ENCODE results near the gene EPHA3. TPM values are rescaled to one million over a fixed set of nuclear protein-coding genes. Genes with fewer than 3 reads are reported as not detected.

EPHA3 gene
- total RNA-seq, 2 donors from 2014 or later = 1.3 to 6.0 TPM

DNA sequence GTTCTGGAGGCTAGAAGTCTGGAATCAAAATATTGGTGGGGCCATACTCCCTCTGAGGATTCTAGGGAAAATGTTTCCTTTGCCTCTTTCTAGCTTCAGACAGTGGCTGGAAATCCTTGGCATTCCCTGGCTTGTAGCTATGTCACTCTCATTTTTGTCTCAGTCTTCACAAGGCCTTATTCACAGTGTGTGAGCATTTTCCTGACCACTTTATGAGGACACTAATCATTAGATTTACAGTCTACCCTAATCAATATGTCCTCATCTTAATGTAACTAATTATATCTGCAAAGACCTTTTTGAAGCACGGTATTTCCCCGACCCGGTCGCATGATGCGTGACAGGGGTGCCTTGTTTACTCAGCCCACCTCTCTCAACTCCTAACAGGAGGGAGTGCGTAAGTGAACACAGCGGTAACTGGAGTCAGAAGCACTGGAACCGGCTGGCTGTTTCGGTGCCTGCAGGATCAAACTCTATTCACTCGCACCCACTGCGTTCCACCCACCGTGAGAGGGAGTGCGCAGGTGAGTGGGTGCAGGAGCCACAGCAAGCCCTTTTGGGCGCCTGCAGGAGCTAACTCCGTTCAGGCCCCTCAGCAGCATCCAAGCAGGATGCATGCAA, 155.0 kb downstream of the EPHA3 start:
- DNase-seq = no peak
- no peaks in the 10 kb centered on the region for H3K36me3 ChIP-seq (replicated peaks in 1 of 2; ENCODE audit: insufficient read depth in 1 of 2, low read depth in 2 of 2)

DNA sequence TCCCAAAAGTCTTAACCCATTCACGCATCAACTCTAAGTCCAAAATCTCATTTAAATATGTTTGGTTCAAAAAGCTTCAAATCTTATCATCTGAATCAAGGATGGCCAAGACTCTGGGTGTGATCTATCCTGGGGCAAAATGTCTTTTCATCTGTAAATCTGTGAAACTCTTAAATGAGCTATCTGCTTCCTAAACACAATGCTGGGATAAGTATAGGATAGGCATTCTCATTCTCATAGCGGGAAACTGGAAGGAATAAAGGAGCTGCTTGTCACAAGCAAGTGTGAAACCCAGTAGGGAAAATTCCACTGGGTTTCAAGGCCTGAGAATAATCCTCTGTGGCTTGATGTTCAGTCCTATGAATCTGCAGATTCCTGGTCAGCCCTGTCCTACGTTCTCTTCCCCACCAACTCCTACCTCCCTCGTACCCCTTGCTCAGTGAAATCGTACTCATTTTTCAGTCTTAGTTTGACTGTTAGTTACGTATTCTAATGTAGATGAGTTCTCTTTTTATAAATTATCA, 156.7 kb downstream of the EPHA3 start:
- DNase-seq (no peak), ATAC-seq (no peak)
- H3K9me3 ChIP-seq = no peaks in the 10 kb centered on the region
- no peak overlapping the region for H3K27ac ChIP-seq
- no peak overlapping the region for H3K4me3 ChIP-seq
- no peaks in the 10 kb centered on the region for H3K4me1 ChIP-seq
- intact Hi-C loops (cut with DNase I) = no loop called here
- no peak for TF ChIP-seq POLR2A (IDR thresholded peaks at IDR 0.05)
- TF ChIP-seq, protein P1, sequence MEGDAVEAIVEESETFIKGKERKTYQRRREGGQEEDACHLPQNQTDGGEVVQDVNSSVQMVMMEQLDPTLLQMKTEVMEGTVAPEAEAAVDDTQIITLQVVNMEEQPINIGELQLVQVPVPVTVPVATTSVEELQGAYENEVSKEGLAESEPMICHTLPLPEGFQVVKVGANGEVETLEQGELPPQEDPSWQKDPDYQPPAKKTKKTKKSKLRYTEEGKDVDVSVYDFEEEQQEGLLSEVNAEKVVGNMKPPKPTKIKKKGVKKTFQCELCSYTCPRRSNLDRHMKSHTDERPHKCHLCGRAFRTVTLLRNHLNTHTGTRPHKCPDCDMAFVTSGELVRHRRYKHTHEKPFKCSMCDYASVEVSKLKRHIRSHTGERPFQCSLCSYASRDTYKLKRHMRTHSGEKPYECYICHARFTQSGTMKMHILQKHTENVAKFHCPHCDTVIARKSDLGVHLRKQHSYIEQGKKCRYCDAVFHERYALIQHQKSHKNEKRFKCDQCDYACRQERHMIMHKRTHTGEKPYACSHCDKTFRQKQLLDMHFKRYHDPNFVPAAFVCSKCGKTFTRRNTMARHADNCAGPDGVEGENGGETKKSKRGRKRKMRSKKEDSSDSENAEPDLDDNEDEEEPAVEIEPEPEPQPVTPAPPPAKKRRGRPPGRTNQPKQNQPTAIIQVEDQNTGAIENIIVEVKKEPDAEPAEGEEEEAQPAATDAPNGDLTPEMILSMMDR (IDR thresholded peaks at IDR 0.05) = no peak
- WGBS, 2 donors = 73 to 82% methylated on average over 6 of the region's 6 CpGs
- no peaks in the 10 kb centered on the region for H3K36me3 ChIP-seq (replicated peaks in 1 of 2; ENCODE audit: insufficient read depth in 1 of 2, low read depth in 2 of 2)
- no peaks in the 10 kb centered on the region for H3K27me3 ChIP-seq

More for the DNA sequence above, 155.0 kb downstream of the EPHA3 start:
- 73 to 90% methylated on average over 15 of the region's 15 CpGs for WGBS, 2 donors
- Histone ChIP-seq H3K4me3 (no peak overlapping the region), H3K27ac (no peak overlapping the region), H3K9me3 (no peaks in the 10 kb centered on the region), H3K4me1 (no peaks in the 10 kb centered on the region), H3K27me3 (no peaks in the 10 kb centered on the region)
- TF ChIP-seq POLR2A (IDR thresholded peaks at IDR 0.05) = no peak
- TF ChIP-seq, protein P1 (IDR thresholded peaks at IDR 0.05) = no peak
- intact Hi-C loops (cut with DNase I) = no loop called here
- no peak for ATAC-seq

DNA sequence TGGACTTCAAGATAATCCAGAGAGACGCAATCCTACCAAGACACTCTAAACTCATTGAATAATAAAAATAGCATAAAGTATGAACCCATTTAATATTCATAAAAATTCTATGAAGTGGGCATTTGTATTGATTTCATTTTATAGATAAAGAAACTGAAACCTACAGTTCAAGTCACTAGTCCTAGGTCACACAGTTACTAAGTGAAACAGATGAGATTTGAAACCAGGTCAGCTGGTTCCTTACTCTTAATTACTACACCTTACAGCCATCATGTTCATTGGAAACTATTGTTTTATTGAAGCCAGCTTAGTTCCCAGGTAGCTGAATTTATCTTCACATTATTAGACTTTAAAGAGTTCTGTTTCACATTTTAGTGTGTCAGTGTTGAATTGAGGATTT, 158.7 kb downstream of the EPHA3 start:
- Histone ChIP-seq H3K27ac (no peak overlapping the region), H3K4me3 (no peak overlapping the region), H3K27me3 (no peaks in the 10 kb centered on the region), H3K9me3 (no peaks in the 10 kb centered on the region), H3K36me3 (replicated peaks in 1 of 2; ENCODE audit: insufficient read depth in 1 of 2, low read depth in 2 of 2) (no peaks in the 10 kb centered on the region), H3K4me1 (no peaks in the 10 kb centered on the region)
- intact Hi-C loops (cut with DNase I) = no loop called here
- 84% methylated on average over 1 of the region's 1 CpG for WGBS, 2 donors
- ATAC-seq = no peak
- no peak for DNase-seq
- TF ChIP-seq, protein P1 (IDR thresholded peaks at IDR 0.05) = no peak
- no peak for TF ChIP-seq POLR2A (IDR thresholded peaks at IDR 0.05)

DNA sequence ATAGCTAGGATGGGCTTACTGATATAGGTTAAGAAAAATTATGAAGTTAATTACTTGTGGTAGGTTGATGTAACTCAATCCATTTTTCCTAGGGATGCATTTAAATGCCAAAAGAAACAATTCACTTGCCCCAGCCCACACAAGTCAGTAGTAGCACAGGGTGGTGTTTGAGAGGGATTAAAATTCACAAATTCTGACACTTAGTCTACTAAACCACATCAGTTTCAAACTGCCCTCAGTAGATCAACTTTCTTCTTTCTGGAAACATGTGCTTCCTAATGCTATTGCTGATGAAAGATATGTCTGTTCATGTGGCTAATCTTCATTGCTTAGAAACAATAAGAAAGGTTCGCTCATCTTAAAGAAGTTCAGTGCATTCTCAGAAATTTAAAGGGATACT, 160.6 kb downstream of the EPHA3 start:
- H3K4me1 ChIP-seq = no peaks in the 10 kb centered on the region
- no peak for DNase-seq
- H3K27me3 ChIP-seq = no peaks in the 10 kb centered on the region
- 86 to 96% methylated on average over 1 of the region's 1 CpG for WGBS, 2 donors
- no peaks in the 10 kb centered on the region for H3K36me3 ChIP-seq (replicated peaks in 1 of 2; ENCODE audit: insufficient read depth in 1 of 2, low read depth in 2 of 2)
- TF ChIP-seq POLR2A (IDR thresholded peaks at IDR 0.05) = no peak
- TF ChIP-seq, protein P1 (IDR thresholded peaks at IDR 0.05) = no peak
- no peak for ATAC-seq
- no peak overlapping the region for H3K27ac ChIP-seq
- H3K9me3 ChIP-seq = no peaks in the 10 kb centered on the region
- H3K4me3 ChIP-seq = no peak overlapping the region
- intact Hi-C loops (cut with DNase I) = no loop called here

DNA sequence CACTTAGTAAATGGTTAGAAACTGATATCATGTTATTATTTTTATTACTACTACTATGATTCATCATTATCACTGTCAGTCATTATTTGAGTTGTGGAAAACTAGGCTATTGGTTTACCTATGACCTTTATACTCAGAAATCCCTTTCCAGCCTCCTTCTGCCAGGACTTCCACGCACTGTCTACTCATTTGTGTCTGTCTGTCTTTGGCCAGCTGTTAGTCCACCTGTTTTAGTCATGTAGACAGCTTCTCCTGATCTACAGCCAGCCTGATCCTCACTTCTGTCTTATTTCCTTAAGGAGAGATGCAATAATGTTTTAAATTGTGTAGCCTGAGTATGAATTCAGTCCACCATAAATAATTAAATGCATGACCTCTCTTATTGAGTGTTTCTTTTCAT, 162.8 kb downstream of the EPHA3 start:
- Histone ChIP-seq H3K36me3 (replicated peaks in 1 of 2; ENCODE audit: insufficient read depth in 1 of 2, low read depth in 2 of 2) (no peaks in the 10 kb centered on the region), H3K4me3 (no peak overlapping the region), H3K4me1 (no peaks in the 10 kb centered on the region), H3K27ac (no peak overlapping the region), H3K9me3 (no peaks in the 10 kb centered on the region), H3K27me3 (no peaks in the 10 kb centered on the region)
- TF ChIP-seq, protein P1 (IDR thresholded peaks at IDR 0.05) = no peak
- no peak for TF ChIP-seq POLR2A (IDR thresholded peaks at IDR 0.05)
- intact Hi-C loops (cut with DNase I) = no loop called here
- 64 to 67% methylated on average over 1 of the region's 1 CpG for WGBS, 2 donors
- DNase-seq = no peak
- no peak for ATAC-seq

Measured in body of pancreas (tissue), 4 donors.